HG03571 (cell line): ENCODE data around the gene OS9.

ENCODE experiments used
- ATAC-seq: cut with Tn5 transposase; IDR thresholded peaks from one replicate; pipeline ENCODE4 v1.9.1; 2021; ENCODE audit not compliant: unreplicated experiment

OS9 gene

GRCh38 chr12:57750561-57751431 is 56.9 kb downstream of the OS9 start:
- ATAC-seq, result no peak

GRCh38 chr12:57751432-57751787 is 57.5 kb downstream of the OS9 start:
- no peak for ATAC-seq

- ATAC-seq, result peak; percentile 65
These were observed 58.1 kb downstream of the OS9 start, which contains the start of gene CDK4 for GRCh38 chr12:57751788-57752667. Gene CDK4 (minus strand): TSS chr12:57752310. CDS start chr12:57751717, 593 bp downstream.

- ATAC-seq, result no peak
These were observed 58.7 kb downstream of the OS9 start for GRCh38 chr12:57752668-57753000.

- no peak for ATAC-seq
These were observed 59.9 kb downstream of the OS9 start for GRCh38 chr12:57753756-57754337.

- peak; percentile 29 for ATAC-seq
These were observed 60.7 kb downstream of the OS9 start, which contains the start of gene MARCHF9 for GRCh38 chr12:57754411-57755193. Gene MARCHF9 (plus strand): TSS chr12:57755103. CDS start chr12:57755529, 426 bp downstream.

- ATAC-seq, result no peak
These were observed 61.2 kb downstream of the OS9 start for GRCh38 chr12:57755194-57755453.

GRCh38 chr12:57755454-57756372 is 61.8 kb downstream of the OS9 start:
- no peak for ATAC-seq

- no peak for ATAC-seq
These were observed 62.7 kb downstream of the OS9 start for GRCh38 chr12:57756406-57757341.

- no peak for ATAC-seq
These were observed 63.8 kb downstream of the OS9 start for GRCh38 chr12:57757771-57758170.

- ATAC-seq, result no peak
These were observed 64.8 kb downstream of the OS9 start for GRCh38 chr12:57758552-57759359.

GRCh38 chr12:57759360-57759980 is 65.5 kb downstream of the OS9 start:
- no peak for ATAC-seq

- no peak for ATAC-seq
These were observed 66.5 kb downstream of the OS9 start for GRCh38 chr12:57760347-57760982.

- ATAC-seq, result no peak
These were observed 67.6 kb downstream of the OS9 start for GRCh38 chr12:57761391-57761998.

- no peak for ATAC-seq
These were observed 68.5 kb downstream of the OS9 start for GRCh38 chr12:57762463-57762862.

GRCh38 chr12:57763881-57764661 is 70.1 kb downstream of the OS9 start:
- no peak for ATAC-seq
